DMS79 (cell line): Measurements from ENCODE around the gene YDJC.
"Not testable (repeated sequence)": the region's sequence is repeated elsewhere in the genome, so short reads cannot be mapped to it uniquely, and the experiment has no call there.

Experiments
- DNase-seq: peaks from one replicate; lab custom pipeline; 2025; lab: John Stamatoyannopoulos, UW

YDJC gene

DNA sequence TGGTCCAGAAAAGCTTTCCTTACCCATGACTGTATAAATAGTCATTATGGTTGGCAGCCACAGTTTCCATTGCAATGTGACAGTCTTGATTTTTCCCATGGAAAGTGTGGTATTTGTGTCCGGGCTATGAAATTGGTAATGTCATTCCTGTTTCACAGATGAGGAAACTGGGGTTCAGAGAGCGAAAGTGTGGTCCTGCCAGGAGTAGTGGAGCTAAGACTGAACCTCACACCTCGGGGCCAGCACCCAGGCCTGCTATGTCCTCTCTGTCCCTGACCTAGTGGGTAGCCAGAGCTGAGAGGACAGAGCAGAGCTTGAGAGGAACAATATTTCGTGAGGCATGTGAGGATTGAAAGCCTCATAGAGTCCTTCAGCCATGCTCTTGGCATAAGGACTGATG lies 1.2 kb upstream of the YDJC start:
- DNase-seq, result no peak

DNA sequence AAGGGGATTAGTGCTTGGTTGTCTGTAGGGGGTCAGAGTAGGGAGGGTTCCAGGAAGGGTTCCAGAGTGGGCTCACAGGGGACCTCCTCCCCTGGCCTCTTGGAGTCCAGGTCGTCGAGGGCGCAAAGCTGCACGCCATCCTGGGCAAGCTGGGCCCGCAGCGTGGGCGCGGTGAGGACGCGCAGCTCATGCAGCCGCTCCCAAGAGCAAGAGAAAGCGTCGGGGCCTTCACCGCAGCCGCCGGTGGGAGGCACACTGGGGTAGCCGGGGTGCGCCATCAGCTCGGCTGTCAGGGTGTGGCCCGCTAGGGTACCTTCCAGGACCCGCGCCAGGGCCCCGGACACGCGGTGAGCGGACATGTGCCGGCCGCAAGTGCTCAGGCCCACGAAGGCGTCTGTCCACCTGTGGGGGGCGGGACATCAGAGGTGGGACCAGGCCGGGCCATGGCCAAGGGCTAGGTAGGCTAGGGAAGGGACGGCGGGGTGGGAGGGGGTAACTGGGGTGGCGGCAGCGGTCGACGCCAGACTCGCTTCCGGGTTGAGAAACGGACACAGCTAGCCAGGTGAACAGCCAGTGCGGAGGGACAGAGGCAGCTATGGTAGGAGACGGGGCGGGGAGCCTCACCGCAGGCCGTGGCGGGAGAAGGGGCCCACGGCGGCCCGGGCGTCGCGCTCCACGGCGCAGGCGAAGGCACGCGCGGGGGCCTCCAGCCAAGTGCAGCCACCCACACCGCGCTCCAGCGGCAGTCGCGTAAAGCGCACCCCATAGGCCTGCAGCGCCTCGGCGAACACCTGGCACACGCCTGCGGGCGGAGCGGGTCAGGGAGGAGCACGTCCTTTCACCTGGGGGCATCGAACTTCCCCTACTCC lies 1.2 kb downstream of the YDJC start:
- no peak for DNase-seq

DNA sequence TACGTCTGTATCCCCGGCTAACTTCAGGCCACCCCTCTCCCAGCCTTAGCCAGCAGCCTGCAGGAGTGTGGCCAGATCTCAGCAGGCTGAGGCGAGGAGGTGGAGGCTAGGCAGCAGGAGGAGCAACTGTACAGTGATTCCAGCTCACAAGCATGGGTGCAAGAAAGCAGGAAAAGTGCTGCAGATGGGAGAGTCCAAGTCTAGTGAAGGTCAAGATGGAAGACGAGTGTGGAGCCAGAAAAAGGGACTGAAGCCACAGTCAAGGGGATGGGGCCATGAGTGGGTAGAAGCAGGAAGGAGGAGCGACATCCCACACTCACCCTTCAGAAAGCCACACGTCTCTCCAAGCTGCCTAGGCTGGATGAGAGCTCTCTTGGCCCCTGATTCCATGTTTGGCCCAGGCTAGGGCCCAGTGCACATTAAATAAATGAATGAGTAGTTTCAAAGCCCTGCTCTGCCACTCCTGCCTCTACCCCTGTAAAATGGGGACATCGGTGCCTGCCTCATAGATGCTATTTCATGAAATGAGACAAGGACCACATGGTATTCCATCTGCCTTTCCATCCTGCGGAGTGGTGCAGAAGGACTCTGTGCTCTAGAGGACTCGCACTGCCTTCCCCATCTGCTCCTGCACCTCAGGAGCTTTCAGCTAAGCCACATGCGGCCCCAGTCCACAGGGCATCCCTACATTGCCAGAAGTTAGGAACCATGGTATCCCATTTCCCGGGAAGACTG lies 2.9 kb downstream of the YDJC start:
- no peak for DNase-seq

DNA sequence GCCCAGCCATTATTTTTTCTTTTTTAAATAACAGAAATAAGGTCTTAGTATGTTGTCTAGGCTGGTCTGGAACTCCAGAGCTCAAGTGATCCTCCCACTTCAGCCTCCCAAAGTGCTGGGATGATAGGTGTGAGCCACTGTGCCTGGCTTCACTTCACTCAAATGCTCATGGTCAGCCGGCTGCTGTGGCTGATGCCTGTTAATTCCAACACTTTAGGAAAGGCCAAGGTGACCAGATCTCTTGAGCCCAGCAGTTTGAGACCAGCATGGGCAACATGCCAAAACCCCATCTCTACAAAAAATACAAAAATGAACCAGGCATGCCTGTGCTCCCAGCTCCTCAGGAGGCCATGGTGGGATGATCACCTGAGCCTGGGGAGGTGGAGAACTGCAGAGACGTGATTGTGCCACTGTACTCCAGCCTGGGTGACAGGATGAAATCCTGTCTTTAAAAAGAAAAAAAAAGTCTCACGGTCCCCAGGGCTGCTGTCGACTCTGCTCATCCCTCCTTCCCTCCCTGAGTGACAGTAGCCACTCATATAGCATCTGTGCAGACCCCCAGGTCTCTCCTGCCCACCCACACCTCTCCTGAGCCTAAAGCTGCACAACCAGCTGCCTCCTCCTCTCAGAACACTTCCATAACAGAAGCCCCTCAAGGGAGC lies 3.6 kb downstream of the YDJC start:
- DNase-seq, result no peak

DNA sequence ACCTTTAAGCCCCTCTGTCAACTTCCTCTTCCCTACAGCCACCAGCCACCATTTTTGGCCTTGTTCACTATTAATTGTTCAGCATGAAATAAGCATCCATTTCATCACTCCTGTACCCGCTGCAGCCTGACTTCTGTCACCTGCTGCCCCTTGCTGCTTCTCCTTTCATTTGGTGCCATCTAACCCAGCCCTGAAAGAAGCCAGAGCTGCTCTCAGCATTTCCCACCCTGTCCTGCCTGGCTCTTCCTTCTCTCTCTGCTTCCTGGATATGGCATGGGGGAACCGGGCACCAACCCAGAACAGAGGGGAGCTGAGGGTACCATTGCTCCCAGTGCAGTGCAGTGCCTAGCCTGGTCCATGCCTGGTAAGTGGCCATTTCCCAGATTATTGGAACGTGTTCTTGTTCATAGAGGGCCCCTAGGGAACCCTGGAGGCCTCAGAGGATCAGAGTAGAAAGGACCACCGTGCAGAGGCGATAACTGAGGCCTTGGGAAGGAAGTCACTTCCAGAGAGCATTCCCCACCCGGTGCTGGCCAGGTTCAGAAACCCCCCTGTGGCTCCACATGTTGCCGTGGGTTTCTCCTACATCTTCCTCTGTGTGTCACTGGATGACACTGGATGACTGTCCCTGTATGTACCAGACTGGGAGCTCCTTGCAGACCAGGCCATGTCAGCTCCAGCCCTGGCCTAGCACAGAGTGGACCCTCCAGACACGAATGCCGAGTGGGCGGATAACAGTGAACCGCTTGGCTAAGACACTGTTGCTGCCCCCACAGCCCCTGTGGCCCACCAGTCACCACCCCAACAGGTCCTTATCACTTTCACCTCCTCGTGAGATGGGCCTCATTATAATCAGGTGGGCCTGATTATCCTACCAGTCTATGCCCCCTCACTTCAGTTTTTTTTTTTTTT lies 4.7 kb downstream of the YDJC start:
- no peak for DNase-seq

DNA sequence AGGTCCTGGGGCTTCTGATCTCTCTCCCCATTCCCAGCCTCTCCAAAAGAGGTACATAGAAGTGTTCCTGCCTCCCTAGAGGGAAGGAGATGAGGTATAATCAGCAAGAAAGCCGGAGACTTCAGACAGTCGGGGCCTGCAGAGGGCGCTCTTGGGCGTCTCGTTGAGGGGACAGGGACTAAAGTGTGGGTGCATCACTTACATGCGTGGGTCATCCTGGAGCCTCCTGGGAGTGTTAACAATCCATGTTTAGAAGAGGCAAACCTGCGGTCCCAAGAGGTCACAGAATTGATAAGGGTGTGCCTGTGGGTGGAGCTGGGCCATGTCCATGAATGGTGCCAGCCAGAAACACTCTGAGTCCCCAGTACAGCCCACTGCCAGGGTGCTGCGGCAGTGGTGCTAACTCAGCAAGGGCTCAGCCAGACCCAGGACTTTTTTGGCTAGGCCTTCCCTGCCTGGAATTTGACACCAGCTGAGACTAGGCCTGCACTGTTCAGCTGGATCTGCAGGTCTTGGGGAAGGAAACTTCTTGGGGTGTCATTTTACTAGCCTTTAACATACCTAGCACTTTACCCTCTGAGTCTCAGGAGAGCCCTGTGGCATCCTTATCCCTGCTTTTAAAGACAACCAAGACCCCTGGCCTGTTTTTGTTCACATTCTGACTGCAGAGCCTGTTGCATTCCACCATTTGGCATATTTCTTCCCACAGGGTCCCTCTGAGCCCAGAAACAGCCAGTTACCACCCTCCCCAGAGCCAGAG lies 5.5 kb downstream of the YDJC start:
- no peak for DNase-seq

DNA sequence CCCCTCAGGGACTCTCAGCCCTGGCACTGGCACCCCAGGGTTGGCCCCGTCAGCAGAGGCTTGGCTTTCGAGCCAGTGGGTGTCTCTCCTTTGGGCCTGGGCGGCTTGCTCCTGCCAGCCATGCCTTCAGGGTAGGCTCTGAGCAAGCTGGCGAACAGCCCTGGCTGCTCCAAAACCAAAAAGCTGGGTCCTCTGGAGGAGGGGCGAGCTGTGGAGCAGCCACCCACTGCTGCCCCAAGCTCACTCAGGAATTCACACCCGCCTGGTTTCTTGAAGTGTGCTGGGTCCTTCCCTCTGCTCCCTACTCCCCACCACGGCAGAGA lies 6.2 kb downstream of the YDJC start:
- no peak for DNase-seq

DNA sequence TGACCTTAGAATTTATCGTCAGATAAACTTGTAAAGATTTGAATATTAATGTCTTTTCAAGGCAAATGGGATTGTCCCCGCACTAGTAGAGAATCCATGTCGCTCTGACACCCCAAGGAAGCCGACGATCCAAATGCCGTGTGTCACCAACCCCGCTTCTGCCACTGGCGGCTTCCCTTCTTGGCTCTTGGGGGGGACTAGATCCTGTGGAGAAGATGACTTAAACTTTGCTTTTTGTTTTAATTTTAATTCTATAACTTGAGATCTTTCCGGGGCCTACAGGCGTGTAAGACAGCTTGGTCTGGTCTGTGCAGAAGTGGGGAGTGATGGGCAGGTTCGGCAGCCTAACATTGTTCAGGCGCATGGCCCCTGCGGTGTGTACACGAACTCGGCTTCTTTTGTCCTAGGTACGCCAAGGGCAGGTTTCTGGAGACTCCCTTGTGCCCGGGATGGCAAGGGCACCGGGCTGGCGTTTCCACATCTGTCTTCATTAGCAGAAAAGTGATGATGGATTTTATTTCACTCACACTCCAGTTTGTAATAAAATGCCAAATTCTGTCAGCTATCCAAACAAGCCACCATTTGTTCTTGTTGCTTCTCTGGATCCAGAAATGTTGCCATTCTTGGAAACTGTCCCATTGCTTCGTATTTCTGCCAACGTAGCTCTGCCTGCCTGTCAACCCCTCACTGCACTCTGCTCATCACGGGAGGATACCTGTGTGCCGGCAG lies 6.7 kb downstream of the YDJC start:
- DNase-seq, result no peak

DNA sequence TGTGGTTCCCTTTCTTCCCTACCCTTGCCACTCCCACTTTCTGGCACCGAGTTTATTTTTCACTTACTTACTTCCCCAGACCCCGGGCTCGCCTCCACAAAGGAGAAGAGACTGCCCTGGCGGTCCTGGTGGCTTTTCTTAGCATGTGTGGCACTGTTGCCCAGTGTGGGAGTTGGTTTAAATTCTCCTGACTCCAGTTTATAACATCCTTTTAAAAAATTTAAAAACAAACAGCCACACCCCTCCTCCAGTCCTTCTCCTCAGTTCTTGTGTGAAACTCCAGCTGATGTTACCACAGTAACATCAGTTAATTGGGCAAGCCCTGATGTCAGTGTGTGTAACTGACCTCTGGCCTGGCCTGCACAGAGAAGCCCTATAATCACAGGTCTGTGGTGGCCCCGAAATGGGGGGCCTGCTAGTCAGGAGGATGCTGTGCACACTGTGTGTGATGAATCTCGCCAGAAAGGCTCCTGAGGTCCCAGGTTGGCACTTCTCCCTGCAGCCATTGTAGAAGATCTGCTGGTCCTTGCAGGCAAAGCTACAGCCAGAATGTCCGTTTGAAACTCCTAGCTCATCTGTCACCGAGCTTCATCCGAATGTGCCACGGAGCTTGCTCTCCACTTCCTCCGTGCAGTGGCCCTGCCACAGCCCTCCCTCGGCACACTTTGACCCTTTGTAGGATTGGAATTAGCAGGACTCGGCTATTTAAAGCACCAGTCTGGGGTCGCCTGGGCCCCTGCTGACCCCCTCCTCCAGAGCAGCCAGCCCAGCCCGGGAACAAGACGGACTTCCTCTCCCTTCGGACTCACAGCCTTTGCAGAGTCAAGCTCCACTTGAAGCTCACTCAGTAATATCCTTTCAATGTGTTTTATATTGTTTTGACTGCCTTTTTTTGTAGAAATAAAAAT lies 7.6 kb downstream of the YDJC start:
- no peak for DNase-seq

DNA sequence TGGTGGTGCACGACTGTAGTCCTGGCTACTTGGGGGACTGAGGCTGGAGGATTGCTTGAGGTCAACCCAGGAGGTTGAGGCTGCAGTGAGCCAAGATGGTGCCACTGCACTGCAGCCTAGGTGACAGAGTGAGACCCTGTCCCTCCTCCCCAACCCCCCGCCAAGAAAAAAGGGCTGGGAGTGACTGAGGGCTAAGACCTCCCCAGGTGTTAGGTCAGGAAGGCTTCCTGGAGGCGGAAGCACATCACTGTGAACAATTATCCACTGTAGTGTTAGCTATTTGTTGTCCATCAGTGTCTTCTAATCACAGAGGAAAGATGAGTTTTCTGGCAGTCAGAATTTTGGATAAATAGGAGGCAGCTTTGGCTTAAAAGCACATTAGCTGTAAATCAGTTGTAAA lies 8.8 kb downstream of the YDJC start:
- DNase-seq, result no peak

DNA sequence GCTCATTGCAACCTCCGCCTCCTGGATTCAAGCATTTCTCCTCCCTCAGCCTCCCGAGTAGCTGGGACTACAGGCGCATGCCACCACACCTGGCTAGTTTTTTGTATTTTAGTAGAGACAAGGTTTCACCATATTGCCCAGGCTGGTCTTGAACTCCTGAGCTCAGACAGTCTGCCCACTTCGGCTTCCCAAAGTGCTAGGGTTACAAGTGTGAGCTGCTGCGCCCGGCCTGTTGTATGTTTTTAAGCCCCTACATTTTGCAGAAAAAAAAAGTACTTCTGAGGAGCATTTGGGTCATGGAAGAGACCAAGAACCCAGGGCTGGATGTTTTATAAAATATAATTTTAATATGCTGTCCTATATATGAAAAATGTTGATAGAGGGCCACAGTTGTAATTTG lies 12.5 kb downstream of the YDJC start:
- DNase-seq, result not testable (repeated sequence)

DNA sequence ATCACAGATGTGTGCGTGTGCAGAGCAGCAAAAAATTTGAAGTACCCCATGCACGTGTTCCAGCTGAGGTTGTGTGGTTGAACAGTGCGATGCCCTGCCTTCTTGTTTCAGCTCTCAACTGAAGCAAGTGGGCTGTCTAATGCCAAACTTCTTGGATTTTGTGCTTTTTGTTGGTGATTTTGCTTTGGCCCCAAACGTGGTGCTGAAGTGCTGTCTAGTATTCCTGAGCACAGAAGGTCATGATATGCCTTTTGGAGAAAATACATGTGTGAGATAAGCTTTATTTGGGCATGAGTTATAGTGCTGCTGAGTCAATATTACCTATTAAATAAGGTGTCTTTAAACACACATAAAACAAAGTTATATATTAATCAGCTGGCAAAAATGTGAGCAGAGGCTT lies 14.1 kb downstream of the YDJC start:
- no peak for DNase-seq

DNA sequence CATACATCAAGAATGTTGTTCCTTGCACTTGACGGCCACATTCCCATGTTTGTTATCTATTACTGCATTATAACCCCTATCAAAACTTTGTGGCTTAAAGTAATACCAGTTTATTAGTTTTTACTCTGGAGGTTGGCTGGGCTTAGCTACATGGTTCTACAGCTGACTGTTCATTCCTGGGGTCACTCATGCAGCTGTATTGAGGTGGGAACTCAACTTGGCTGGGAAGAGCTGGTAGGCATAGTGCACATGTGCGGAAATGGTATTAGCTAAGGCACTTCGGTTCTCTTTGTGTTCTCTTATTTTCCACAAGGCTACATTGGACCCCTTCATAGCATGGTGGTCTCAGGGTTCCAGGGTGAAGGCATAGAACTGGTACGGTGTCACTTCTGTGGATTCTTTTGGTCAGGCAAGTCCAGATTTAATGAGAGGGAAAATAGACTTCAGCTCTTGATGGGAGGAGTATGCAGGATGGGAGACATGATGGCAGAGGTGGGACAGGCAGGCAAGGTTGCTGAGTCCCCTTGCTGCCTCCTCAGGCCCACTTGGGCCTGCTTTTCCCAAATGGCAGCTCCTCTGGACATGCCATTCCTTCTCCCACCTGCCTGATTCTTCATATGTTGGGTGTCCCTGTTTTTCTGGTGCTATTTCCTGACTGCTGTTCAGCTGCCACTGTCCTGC lies 16.1 kb downstream of the YDJC start:
- no peak for DNase-seq

DNA sequence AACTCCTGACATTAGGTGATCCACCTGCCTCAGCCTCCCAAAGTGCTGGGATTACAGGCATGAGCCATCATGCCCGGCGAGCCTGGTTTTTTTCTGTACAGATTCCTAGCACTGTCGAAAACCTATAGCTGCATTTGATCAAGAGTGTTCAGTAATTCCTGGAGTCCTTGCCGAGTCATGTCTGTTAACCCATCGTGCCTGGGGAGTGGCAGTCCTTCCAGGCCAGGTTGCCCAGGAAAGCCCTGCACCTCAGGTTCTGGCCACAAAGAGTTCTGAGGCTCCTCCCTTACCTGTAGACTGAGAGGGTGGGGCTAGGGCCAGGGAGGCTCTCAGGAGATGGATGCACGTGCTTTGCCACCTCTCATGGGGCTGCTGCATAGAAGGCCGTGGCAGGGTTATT lies 17.0 kb downstream of the YDJC start:
- no peak for DNase-seq

DNA sequence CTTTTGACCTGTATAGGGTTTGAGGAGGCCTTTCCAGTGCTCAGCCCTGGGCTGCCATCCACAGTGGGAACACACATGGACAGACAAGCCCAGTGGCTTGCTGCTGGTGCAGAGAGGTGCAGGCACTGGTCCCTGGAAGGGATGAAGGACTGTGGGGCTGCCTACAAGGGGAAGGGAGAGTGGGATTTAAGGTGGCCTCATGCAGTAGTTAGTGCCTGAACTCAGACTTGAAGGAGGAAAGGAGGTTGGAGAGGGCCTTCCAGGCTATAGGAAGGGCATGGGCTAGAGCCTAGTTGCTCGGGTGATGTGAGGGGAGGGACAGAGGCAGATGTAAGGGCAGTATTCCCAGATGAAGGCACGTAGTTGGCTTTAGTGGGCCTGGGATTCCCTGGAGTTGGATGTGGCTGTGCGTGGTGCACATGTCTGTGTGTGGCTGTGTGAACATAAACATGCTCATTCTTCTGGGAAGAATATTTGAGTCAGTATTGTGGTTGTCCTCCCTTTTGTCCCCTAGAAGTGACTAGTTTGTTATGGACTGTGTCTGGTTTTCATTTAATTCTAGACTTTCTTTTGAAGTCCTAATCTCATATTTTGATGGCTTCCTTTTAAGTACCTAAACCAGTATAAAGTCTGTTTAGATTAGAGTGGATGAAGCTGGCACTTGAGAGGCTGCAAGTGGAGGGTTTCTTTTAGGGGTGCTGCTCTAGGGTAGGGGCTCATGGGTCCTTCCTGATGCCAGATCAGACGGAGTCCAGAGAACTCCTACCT lies 18.4 kb downstream of the YDJC start:
- no peak for DNase-seq

DNA sequence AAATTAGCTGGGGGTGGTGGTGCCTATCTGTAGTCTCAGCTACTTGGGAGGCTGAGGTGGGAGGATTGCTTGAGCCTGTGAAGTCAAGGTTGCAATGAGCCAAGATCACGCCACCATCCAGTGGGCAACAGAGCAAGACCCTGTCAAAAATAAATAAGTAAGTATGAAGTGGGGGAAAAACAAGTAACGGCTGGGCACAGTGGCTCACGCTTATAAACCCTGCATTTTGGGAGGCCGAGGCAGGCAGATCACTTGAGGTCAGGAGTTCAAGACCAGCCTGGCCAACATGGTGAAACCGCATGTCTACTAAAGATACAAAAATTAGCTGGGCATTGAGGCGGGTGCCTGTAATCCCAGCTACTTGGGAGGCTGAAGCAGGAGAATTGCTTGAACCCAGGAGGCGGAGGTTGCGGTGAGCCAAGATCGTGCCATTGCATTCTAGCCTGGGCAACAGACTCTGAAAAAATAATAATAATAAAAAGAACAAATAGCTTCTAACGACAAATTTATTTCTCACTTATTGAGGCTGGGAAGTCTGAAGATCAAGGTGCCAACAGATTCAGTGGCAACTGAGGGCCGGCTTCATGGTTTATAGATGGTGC lies 20.2 kb downstream of the YDJC start:
- not testable (repeated sequence) for DNase-seq

DNA sequence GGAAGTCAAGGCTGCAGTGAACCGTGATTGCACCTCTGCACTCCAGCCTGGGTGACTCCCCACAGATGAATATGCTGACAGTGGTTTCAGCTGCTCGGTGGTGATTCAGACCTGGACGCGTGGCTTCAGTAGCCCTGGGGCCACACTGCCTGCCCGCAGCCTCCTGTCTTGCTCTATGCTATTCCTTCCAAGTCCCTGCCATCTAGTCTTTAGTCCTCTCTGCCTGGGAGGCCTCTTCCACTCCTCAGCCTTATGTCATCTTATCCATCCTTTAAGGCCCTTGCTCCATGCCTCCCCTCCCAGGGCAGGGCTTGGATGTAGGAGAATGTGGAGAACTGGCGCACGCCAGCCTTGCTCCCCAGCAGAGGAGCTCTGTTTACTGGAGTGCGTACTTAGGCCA lies 23.0 kb downstream of the YDJC start:
- DNase-seq, result no peak
